NCI-H2107 (cell line): Measurements from ENCODE around the gene NTNG1.

Experiments used
- DNase-seq: peaks from one replicate; lab custom pipeline; 2025; lab: John Stamatoyannopoulos, UW

NTNG1 gene

DNA sequence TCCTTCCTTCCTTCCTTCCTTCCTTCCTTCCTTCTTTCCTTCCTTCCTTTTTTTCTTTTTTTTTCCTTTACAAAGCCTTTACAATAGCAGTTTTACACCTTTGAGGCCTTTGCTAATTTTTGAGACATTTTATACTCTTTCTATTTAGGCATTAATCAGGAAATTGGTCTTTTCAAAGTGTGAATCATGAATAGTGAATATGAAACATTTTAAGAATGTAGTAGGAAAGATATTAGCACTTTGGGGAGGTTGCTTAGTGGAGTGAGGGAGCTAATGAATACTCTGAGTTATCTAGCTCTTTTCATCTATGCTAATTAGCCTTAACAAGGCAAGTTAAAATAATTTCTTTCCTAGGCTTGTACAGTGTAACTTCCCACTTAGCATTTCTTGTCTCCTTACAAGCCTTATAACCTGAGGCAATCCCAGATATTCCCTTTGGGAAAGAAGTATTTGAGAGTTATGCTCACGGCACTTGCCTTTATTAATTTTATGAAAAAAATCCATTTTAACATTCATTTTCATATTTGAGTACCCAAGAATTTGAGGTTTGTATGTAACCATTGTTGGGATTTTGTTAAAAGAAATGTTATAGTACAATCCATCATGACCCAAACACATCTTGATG lies 122.6 kb downstream of the NTNG1 start:
- DNase-seq, result no peak

DNA sequence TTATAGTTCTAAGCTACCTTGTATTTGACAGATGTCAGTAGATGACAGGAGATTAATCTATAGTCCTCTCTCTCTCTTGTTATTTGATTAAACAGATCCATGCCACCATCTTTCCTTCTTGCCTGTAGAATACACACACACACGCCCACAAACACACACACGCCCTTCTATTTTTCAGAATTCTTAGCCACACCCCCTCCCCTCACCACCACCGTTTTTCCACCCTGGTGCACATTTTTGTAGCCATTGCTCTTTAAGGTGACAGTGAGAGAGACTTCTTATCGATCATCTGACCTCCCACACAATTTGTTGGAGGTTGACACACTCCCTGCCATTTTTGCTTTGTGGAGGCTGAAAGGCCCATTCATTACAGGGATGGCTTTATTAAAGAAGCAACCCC lies 123.2 kb downstream of the NTNG1 start:
- DNase-seq, result no peak

DNA sequence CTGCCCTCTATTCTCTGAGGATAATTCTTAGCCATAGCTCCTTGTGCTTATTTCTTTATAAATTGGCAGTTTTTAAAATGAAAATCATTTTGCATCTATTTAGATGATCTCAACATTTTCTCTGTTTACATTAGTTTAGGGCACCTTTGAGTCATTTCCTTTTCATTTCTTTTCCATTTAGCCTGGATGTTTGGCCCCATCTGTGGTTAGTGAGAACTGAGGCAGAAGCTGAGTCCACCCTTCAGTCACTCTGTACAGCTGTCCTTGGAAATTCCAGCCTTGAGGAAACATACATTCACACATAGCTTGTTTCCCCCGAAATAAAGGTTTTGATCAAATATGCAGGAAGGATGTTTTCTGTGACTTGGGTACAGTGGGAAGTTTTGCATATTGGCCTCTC lies 123.7 kb downstream of the NTNG1 start:
- DNase-seq, result no peak

DNA sequence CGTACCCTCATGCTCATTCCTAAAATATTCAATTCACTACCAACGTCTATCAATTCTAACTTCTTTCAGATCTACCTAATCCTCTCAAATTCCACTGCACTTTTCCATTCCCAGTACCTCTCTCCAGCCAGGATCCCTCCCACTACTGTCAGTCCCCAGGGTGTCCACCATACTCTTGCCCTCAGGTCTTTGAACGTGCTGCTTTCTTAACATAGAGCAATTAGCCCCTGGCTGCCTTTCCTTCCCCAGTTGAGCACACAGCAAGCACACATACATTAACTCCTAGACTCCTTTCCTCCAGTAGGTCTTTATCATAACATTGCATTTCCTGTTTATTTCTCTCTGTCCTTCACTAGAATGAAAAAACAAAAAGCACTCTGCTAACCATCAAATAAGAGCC lies 126.7 kb downstream of the NTNG1 start:
- DNase-seq, result no peak

DNA sequence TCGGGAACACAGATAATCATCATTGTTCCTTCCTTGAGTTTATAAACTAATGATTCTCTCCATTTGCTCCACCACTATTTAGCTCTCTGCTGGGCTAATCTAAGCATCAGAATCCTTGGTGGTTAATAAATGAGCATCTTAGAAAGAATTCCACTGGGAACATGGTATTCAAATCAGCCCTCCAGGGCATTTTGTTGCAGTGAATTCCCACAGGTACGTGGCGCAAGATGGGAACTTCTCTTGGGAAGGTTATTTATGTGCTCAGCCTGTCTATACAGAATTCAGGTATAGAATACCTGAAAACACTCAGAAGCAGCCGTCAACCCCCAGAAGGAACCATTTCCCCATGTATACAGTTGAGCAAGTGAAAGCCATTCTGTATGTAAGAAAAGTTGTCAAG lies 131.5 kb downstream of the NTNG1 start:
- DNase-seq, result no peak

DNA sequence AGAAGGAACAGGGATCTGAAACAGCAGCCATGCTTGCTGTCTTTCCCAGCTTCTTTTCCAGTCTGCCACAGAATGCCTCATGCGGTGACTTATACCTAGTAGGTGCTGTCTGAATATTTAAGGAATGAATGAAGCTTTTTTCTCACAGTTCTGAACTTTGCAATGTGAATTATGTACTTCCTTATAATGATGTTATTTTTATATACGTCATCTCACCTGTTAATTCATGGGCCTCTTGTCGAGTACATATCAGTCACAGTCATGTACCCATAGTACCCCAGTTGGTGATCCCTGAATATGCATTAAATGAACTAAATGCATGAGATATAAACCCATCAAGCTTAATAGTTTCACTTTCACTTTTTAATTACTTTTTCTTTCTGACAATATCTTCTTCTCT lies 132.7 kb downstream of the NTNG1 start:
- no peak for DNase-seq

DNA sequence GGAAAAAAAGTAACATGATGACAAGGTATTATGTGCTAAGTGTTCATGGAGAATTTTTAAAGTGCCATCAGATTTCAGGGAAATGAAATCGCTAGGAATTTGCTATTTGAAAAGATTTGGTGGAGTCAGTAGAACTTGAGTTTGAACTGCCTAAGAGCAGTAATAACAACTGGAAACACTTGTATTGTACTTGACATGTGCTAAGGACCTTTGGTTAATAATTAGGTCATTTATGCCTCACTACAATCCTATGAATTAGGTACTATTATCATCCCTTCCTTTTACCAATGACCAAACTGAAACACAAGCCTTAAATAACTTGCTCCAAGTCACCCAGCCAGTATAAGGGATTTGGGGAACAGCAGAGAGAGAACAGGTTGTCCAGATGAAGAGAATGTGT lies 133.4 kb downstream of the NTNG1 start:
- DNase-seq, result no peak

DNA sequence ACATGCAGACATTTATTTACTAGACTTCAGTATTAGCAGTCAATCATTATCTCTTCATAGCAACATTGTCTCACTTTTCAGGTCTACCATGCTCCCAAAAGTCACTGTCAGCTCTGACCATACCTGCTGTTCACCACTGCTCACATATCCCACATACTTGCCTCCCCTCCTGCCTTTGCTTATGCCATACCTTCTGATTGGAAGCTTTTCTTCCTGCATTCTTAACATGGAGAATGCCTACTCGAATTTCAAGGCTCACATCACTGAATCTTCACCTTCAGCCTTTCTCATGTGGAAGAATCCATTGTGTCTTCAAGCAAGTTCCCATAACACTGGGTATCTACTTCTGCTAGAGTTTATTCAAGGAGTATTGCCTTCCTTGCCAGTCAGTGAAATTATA lies 135.4 kb downstream of the NTNG1 start:
- DNase-seq, result no peak

DNA sequence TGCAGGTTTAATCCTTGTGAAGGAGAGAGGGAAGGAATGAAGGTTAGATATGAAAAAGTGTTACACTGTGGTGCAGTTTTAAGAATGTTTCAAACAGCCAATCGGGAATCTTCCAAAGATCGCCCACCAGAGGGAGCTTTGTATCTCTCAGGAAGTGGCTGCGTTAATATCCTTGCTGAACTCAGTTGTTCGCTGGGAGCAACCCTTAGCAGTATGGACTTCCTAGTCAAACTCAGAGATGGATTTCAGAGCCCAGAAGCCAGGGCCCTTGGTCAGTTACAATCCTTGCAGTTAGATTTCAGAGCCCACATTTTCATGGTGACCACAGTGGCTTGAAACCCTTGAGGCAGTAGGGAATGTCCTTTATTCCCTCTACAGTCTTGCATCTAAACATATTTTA lies 136.2 kb downstream of the NTNG1 start:
- DNase-seq, result peak; percentile 2

DNA sequence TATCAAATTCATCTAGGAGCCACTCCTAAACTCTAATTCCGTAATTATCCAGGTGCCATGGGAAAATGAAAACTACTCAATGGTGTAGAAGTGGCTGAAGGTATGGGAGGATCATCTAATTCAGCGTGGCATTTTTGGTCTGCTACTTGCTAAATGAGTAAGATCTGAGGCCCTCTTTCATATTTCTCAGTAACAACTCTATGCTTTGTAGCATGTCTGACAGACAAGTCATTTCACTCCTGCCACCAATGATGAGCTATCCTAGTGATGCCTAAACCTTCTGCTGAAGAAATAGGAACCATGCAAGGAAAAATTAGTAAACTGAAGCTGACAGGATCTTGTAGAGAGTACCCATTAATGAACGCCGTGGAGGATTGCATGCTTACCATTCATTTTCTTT lies 145.3 kb downstream of the NTNG1 start:
- no peak for DNase-seq

DNA sequence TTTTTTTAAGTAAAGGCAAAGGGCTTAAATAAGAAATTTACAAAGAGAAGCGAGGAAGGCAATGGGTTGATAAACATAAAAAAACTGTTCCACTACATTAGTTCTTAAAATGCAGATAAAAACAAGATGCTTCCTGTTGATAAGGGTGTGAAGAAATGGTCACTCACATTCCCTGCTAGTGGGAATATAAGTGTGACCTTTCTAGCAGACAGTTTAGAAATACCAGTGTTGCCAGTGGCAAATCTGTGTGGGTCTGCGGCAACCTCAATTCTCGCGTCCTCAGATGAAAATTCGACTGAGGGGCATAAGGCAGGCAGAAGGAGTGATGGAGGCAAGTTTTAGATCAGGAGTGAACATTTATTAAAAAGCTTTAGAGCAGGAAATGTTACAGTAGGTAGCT lies 151.1 kb downstream of the NTNG1 start:
- no peak for DNase-seq

DNA sequence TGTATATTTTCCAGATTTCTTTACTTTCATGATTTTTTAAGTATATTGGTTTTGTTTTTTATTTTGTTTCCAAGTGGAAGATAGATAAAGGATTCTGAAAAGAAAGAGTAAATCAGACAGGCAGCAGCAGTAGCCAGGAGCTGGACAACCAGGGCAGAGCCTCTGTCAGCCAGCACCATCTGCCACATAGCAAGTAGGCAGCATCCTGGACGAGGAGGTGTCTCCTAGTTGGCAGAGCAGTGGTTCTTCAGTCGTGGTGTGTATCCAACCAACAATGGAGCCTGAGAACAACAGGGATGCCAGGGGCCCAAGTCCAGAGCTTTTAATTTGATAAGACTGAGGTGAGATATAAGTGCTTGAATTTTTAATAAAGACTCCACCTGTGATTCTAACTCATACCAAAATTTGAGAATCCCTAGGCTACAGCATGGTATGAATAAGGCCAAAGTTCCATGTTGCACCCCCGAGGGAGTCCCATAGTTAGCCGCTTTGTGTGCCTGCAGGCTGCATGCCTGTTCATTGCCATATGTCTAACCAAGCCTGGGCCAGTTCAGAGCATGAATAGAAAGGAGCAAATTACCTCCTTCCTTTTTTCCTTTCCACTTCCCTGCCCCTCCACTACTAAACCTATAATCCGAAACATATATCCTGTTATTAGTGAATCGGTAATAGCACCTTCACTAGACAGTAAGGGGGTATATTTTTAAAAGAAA lies 153.2 kb downstream of the NTNG1 start:
- no peak for DNase-seq

DNA sequence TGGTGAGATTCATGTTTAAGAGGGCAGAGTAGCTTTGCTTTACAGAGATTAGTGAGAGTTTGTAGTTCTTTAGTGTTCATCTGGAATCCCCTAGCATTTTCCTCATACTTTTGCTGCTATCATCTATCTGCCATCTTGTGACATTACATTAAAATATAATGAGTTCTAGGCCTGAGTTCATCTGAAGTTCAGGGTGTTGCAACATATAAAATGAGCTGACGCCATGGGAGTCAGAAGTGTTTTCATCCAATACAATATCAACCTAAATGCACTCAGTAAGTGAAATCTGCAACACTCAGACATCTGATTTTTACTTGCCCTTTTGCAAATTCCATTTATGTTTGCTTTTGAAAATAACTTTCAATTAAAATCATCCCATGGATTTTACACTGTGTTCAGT lies 153.8 kb downstream of the NTNG1 start:
- no peak for DNase-seq

DNA sequence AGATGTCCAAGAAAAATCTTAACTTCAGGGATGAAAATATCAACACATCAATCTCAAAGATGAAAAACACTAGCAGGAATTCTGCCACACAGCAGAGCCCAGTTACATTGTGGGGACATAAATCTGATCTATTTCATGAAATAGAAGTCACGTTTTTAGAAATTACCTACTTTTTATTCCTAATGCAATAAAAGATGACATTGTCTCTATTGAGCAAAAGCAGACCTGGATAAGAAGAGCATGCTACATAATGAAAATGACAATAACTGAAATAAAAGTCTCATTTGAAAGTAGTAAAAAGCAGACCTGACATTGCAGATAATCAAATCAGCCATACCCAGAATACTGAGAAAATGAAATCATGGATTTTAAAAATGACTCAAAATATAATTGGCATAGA lies 156.8 kb downstream of the NTNG1 start:
- DNase-seq, result no peak

DNA sequence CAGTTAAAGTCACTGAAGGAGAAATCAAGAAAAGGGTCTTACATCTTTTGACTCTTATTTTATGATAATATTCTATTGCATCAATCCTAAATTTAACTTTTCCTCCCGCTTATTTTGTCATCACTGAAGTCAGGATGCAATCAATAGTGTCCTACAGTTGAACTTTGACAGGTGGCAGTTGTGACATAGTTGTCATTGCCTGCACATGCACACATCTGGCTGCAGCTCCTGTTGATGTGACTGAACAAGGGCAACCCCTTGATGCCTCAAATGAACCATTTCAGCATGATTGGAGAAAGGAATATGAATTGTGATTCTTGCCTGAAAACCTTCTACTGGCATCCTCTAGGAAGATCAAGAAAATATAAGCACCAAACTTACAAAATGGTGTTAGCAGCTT lies 157.7 kb downstream of the NTNG1 start:
- no peak for DNase-seq

DNA sequence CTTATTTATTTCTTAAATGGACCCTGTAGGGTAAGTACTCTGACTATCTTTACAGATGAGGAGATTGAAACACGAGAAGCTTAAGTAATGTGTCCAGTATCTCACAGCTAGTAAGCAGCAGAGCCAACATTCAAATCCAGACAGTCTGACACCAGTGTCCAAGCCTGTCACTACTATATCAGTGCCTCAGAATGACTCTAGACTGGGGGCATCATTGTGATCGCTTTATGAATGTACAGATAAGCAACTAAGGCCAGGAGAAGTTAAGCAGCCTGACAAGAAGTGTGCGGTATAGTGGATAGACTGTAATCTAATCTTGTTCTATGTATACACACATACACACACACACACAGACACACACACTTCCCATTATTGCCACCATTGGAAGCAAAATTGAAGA lies 158.7 kb downstream of the NTNG1 start:
- DNase-seq, result no peak

DNA sequence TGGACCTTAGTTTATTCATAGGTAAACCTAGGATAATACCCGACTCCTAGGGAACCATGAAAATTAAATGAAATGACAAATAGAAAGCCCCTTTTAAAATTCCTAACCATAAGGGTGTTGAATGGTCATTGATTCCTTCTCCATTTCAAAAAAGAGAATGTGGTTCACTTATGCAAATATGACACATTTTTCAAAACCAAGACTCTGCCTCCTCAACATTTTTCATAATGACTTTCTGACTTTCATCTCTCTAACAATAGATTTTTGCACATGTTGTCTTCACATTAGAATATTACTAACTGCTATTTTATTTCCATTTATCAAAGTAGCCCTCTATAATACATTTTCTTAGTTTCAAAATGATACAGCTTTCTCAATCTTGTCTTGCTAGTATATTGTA lies 169.1 kb downstream of the NTNG1 start:
- no peak for DNase-seq

DNA sequence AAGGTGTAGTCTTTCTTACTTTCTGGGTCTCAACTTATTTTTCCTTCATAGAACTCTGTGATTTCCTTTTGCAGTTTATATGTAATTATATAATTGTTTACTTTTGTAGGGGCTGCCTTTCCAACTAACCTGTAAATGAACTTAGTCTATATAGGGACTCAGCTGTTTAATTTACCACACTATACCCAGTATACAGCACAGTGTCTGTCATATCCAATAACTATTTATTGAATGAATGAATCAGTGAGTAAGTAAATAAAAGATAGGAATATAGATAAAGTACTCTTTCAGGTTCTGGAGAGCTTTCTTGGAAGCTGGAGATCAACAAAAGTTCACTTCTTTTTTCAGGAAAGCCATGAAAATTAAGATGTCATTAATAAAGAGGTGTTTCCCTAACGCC lies 174.8 kb downstream of the NTNG1 start:
- no peak for DNase-seq

DNA sequence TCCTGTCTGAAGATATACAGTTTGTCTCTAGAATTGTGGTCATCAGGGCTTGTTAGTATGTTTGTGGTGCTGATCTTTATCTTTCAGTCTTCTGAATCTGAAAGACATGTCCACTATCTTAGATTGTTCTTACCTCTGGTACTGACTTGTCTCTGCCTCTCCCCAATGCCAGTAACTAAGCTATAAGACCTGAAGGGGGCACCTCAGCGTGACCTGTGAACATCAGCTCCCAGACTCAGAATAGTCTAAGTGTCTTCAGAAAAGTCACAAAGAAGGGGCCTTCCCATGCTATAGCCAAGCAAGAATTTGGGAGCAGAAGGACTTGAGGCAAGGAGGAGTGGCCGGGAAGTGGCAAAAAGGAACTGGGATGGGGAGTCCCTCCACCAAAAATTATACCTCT lies 178.1 kb downstream of the NTNG1 start:
- no peak for DNase-seq

DNA sequence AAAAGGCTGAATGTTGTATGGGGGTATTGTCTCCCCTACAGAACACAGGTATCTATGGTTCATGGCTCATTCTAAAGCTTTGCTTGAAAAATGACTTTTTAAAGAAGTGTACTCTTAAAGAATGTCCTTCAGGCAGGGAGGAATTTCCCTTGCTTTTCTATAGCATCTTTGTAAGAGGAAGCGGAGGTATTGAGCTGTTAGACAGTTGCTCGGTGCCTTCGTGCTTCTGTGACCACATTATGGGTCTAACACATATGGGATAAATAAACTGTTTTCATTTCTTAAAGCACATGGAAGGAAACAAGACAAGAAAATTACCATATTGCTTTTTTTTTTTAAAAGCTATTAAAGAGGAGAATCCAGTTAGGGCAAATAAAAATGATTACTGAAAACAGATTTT lies 182.9 kb downstream of the NTNG1 start:
- DNase-seq, result no peak

DNA sequence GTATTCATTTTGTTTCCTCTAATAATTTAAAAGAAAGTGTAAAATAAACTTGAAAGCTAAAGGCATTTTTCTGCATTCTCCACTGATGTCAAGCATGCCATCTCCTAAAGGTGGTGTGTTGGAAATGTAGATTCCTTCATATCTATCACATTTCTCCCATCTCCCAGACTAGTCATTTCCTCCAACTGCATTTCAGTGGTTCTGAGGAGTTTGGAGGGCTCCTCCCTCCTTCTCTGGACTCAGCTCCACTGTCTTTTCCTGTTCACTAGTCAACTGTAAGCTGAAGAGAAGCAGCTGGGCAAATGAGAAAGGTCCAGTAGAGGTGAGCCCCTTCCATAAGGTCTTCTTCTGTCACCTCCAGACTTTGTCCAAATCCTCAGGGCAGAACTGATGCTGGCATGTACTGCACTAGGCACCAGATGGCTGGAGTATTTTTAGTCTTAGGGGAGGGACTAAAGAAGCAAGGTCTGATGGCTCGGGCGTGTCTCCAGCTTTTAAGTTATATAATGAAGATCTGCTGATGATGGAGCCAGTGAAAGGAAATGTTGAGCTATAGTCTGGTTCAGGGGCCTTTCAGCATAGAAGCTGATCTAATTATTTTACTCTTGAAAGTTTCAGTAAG lies 186.1 kb downstream of the NTNG1 start:
- no peak for DNase-seq

DNA sequence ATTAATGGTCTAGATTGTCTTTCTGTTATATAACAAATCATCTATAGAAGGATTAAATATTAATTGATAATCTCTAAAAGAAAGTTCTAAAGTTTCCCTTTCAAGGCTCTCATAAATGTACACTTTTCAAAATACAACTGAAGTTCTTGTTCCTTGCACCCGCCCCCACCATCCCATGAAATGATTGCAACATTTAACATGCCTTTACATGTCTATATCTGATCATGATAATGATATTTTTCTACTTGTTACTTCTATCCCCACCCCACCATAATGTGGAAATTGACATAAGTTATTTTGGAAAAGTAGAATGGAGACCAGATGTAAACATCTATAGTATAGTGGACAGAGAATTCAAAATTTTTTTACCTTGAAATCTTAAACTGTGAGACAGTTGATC lies 186.6 kb downstream of the NTNG1 start:
- DNase-seq, result no peak

DNA sequence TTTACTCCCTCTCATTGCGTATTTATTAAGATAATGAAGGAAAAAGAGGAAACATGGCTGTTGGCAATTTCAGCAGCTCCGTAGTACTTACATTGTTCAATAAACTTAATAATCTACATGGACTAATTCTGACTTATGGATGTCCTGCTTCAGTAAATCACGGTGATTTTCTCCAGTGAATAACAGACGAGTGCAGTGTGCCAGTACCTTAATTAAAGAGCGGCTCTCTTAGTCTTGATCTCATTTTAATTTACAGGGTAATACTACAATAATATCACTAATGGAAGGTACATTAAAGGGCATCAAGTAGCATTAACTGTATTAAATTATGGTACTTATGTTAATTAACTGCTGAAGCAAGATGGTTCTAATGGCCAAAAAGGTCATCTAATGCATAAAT lies 187.2 kb downstream of the NTNG1 start:
- no peak for DNase-seq

DNA sequence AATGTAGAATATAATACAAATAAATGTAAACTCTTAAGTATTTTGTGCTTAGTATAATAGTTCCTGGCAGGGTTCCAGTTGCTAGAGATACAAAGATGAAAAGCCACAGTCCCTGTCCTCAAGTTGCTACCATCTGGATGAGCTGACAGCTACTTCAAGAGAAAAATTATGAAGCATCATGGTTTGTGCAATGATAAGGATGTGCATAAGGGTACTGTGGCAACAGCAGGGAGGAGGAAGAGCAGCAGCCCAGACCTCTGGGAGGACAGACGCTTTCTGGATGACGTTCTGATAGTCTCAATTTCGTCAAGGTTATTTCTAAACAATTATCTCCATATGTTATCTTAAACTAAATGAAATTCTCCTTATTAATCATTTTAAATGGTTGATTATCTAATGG lies 198.9 kb downstream of the NTNG1 start:
- DNase-seq, result no peak
